Measurements from ENCODE around the gene TELO2. TPM values are rescaled to one million over a fixed set of nuclear protein-coding genes. Genes with fewer than 3 reads are reported as not detected.
"Not testable (repeated sequence)": the region's sequence is repeated elsewhere in the genome, so short reads cannot be mapped to it uniquely, and the experiment has no call there.

TELO2 gene
- polyA plus RNA-seq, 6 donors from 2014 or later: 17.3 to 37.1 (median 26.3) TPM

- ATAC-seq (ENCODE audit: low read depth in 2 of 2) (no peak), DNase-seq (no peak)
- Mint-ChIP-seq H3K4me1 (peaks cover 15 to 37% (median 23%) of the 10 kb centered on the region in 3 donors), H3K27me3 (no peaks in the 10 kb centered on the region), H3K9me3 (no peaks in the 10 kb centered on the region), H3K4me3 (no peak overlapping the region), H3K36me3 (peaks cover 0 to 2% of the 10 kb centered on the region in 2 donors), H3K27ac (peak overlapping the region in 4 of 6 donors; percentile 57 to 100 (median 81))
Observed at GRCh38 chr16:1464196-1464893, 28.8 kb upstream of the TELO2 start.

- Mint-ChIP-seq H3K4me3 (peak overlapping the region in 1 of 8 donors; percentile 52), H3K4me1 (peaks cover 15 to 40% (median 24%) of the 10 kb centered on the region in 3 donors), H3K27me3 (no peaks in the 10 kb centered on the region), H3K27ac (peak overlapping the region in 1 of 6 donors; percentile 100), H3K36me3 (no peaks in the 10 kb centered on the region), H3K9me3 (no peaks in the 10 kb centered on the region)
- no peak for DNase-seq
- no peak for ATAC-seq (ENCODE audit: low read depth in 2 of 2)
Observed at GRCh38 chr16:1464894-1465566, 28.1 kb upstream of the TELO2 start.

GRCh38 chr16:1465567-1465915 lies 27.6 kb upstream of the TELO2 start:
- H3K4me3 Mint-ChIP-seq: no peak overlapping the region
- H3K27ac Mint-ChIP-seq: peak overlapping the region in 1 of 6 donors; percentile 94
- H3K36me3 Mint-ChIP-seq: no peaks in the 10 kb centered on the region
- no peaks in the 10 kb centered on the region for H3K27me3 Mint-ChIP-seq
- peaks cover 14 to 42% (median 28%) of the 10 kb centered on the region in 3 donors for H3K4me1 Mint-ChIP-seq
- ATAC-seq (ENCODE audit: low read depth in 2 of 2) (no peak), DNase-seq (no peak)
- no peaks in the 10 kb centered on the region for H3K9me3 Mint-ChIP-seq

DNA sequence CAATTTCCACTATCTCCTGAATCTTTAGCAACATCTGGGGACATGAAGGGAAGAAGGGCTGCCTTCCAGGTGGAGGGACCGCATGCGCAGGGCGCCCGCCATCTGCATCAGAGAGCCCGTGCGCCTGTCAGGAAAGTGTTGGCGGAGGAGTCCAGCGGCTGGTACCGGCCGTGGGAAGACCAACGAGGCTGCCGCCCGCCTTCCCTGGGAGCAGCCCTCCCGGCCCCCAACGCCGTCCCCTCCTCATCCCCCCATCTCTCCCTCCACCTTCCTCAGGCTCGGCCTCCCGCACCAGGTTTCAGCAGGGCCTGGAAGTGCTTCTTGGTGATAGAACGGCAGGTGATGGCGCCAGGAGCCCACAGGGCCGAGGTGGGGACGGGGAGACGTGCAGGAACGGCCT lies 27.1 kb upstream of the TELO2 start:
- Mint-ChIP-seq H3K36me3 (no peaks in the 10 kb centered on the region), H3K4me1 (peaks cover 20 to 47% (median 33%) of the 10 kb centered on the region in 3 donors), H3K27me3 (no peaks in the 10 kb centered on the region), H3K27ac (peak overlapping the region in 1 of 6 donors; percentile 94), H3K4me3 (no peak overlapping the region), H3K9me3 (no peaks in the 10 kb centered on the region)
- ATAC-seq (ENCODE audit: low read depth in 2 of 2) (no peak), DNase-seq (no peak)

DNA sequence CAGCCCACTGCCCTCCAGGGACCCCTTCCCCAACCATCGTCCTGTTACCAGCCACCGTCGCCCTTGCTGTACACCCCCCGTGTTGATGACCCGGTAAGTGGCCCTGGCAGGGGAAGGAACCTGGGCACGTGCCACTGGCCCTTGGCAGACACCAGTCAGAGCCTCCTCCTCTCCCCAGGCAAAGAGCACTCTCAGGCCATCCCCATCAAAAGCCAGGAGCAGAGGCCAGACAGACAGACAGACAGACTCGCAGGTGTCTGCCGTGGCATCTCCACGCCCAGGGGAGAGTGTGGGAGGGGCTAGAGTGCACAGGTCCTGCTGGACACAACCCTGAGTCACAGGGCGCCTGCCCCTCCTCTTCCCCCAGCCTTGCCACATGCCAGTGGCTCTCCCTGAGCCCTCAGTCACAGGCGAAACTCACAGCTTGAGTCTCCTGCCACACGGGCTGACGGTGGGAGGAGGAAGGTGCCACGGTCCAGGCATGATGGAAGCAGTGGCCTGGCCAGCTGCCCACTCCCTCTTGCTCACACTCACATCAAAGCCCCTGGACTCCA lies 26.1 kb upstream of the TELO2 start:
- Mint-ChIP-seq H3K4me1 (peaks cover 29 to 55% (median 43%) of the 10 kb centered on the region in 3 donors), H3K9me3 (no peaks in the 10 kb centered on the region), H3K27ac (peak overlapping the region in 3 of 6 donors; percentile 38 to 94 (median 90)), H3K4me3 (no peak overlapping the region), H3K36me3 (no peaks in the 10 kb centered on the region), H3K27me3 (no peaks in the 10 kb centered on the region)
- DNase-seq (no peak), ATAC-seq (ENCODE audit: low read depth in 2 of 2) (no peak)

DNA sequence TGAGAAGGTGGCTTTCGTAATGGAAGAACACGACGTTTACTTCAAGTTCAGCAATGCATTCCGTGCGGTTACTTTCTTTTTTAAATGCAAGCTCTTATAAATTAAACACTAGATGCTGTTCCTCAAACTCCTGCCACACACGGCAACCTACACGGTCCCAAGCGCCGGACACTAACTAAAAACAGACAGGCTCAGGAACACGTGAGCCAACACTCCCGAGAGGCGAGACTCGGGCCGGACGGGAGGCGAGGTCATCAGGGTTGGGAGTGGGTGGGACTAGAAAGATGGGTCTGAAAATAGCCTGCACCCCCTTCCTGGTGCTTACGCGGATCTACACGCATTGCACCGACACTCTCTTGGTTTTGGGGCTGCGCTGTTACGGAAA lies 24.7 kb upstream of the TELO2 start:
- ATAC-seq (ENCODE audit: low read depth in 2 of 2) (no peak), DNase-seq (no peak)
- Mint-ChIP-seq H3K27me3 (no peaks in the 10 kb centered on the region), H3K36me3 (no peaks in the 10 kb centered on the region), H3K4me1 (peaks cover 34 to 61% (median 55%) of the 10 kb centered on the region in 3 donors), H3K27ac (peak overlapping the region; percentile 24 to 94 (median 60)), H3K4me3 (peak overlapping the region in 1 of 8 donors; percentile 44), H3K9me3 (no peaks in the 10 kb centered on the region)

GRCh38 chr16:1469141-1469540 lies 24.0 kb upstream of the TELO2 start:
- DNase-seq; H3K27me3 Mint-ChIP-seq; H3K9me3 Mint-ChIP-seq; H3K36me3 Mint-ChIP-seq; ATAC-seq (ENCODE audit: low read depth in 2 of 2): not testable (repeated sequence)
- H3K27ac Mint-ChIP-seq: peak overlapping the region in 5 of 6 donors; percentile 92 to 99 (median 95)
- peaks cover 36 to 64% (median 55%) of the 10 kb centered on the region in 3 donors for H3K4me1 Mint-ChIP-seq
- H3K4me3 Mint-ChIP-seq: peak overlapping the region in 7 of 8 donors; percentile 35 to 91 (median 81)

- Mint-ChIP-seq H3K27me3 (no peaks in the 10 kb centered on the region), H3K36me3 (no peaks in the 10 kb centered on the region), H3K4me3 (peak overlapping the region; percentile 35 to 91 (median 84)), H3K9me3 (no peaks in the 10 kb centered on the region), H3K27ac (peak overlapping the region; percentile 89 to 99 (median 96)), H3K4me1 (peaks cover 38 to 63% (median 54%) of the 10 kb centered on the region in 3 donors)
- peak; percentile 46 for DNase-seq
- ATAC-seq (ENCODE audit: low read depth in 2 of 2): peak; percentile 41 to 67
Observed at GRCh38 chr16:1469693-1470201, 23.4 kb upstream of the TELO2 start.

DNA sequence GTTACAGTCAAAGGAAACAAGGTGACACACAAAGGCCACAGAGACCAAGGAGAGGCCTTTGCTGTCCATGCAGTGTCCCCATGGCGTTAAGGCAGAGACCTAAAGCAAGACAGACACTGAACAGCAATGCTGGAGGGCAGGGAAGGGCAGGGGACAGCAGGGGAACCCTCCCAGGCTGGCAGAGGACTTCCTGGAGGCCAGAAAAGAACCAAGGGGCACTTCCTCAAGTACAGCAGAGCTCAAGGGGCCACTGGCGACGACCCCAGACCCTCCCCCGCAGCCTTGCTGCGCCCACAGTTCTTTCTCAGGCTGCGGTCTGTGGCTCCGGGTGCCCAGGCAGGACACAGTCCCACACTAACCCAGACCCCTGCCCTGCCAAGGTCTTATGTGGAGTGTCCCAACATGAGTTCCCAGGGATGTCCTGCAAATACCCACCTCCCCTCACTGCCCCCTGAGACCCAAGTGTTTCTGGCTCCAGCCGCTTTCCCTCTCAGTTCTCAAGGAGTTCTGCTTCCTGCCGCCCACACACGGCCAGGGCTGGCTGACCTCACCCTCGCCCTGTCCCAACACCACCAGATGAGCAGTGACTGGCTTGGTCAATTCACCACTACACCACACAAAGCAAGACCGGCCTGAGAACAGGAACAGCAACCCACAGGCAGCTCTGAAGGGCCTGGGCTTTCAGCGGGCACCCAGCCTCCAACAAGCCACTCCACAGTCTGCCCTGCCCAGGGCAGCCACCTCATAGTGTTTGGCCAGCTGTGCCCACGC lies 22.5 kb upstream of the TELO2 start:
- Mint-ChIP-seq H3K4me3 (peak overlapping the region; percentile 54 to 91 (median 83)), H3K27ac (peak overlapping the region; percentile 93 to 98 (median 96)), H3K36me3 (no peaks in the 10 kb centered on the region), H3K27me3 (no peaks in the 10 kb centered on the region), H3K9me3 (no peaks in the 10 kb centered on the region), H3K4me1 (peaks cover 38 to 67% (median 50%) of the 10 kb centered on the region in 3 donors)
- ATAC-seq (ENCODE audit: low read depth in 2 of 2) (no peak), DNase-seq (no peak)

GRCh38 chr16:1471569-1472194 lies 21.5 kb upstream of the TELO2 start:
- H3K4me1 Mint-ChIP-seq: peaks cover 38 to 72% (median 50%) of the 10 kb centered on the region in 3 donors
- H3K27me3 Mint-ChIP-seq: no peaks in the 10 kb centered on the region
- H3K27ac Mint-ChIP-seq: peak overlapping the region in 5 of 6 donors; percentile 91 to 97 (median 94)
- no peak for ATAC-seq (ENCODE audit: low read depth in 2 of 2)
- no peaks in the 10 kb centered on the region for H3K9me3 Mint-ChIP-seq
- H3K4me3 Mint-ChIP-seq: peak overlapping the region; percentile 54 to 91 (median 83)
- DNase-seq: no peak
- no peaks in the 10 kb centered on the region for H3K36me3 Mint-ChIP-seq

DNA sequence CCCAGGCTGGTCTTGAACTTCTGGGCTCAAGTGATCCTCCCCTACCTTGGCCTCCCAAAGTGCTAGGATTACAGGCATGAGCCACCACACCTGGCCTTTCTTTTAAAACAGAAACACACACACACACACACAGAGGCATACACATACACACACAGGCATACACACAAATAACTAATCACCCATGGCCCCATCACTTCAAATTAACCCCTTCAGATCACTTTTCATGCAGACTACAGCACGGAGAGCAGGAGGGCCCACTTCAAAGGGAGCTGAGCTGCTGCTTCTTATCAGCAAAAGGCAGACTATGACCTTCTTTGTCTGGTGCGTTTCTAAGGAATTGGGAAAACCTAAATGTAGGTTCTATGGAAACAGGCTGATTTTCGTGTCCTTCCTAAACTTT lies 20.2 kb upstream of the TELO2 start:
- no peak for ATAC-seq (ENCODE audit: low read depth in 2 of 2)
- Mint-ChIP-seq H3K4me1 (peaks cover 28 to 70% (median 43%) of the 10 kb centered on the region in 3 donors), H3K27ac (peak overlapping the region in 5 of 6 donors; percentile 68 to 94 (median 92)), H3K4me3 (peak overlapping the region; percentile 60 to 91 (median 79)), H3K9me3 (no peaks in the 10 kb centered on the region), H3K36me3 (no peaks in the 10 kb centered on the region), H3K27me3 (no peaks in the 10 kb centered on the region)
- no peak for DNase-seq

DNA sequence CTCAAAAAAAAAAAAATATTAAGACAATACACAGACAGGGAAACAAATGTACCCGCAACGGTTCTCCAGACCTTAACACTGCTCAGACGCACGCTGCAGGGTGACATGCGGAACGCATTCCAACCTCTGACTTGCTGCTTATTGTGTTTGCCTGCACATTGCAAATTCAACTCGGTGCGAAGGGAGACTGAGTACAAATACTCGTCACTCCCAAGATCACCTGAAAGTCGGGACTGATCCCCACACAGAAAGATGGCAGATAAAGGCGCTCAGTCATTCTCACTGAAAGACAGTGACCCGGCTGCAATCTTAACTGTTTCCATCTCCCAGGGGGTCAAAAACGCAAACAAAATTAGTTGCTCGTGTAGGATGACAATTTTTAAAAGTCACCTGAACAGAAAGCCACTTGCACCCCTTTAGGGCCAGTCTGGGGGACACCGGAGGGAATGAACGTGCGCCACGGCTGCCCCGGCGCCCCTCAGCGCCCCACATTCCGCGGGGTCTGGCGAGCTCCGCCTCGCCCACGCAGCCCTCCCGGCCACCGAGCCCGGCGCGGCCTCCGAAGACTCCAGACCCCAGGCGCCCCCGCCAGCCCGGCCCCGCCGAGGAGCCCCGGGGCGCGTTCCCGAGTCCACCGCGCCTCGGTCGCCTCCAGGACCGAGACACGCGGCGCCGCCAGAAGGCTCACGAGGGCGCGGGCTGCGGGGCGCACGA lies 18.9 kb upstream of the TELO2 start:
- DNase-seq (no peak), ATAC-seq (ENCODE audit: low read depth in 2 of 2) (peak; percentile 2 to 9)
- Mint-ChIP-seq H3K9me3 (no peaks in the 10 kb centered on the region), H3K27ac (peak overlapping the region in 5 of 6 donors; percentile 85 to 97 (median 94)), H3K4me3 (peak overlapping the region; percentile 74 to 93 (median 87)), H3K4me1 (peaks cover 28 to 78% (median 43%) of the 10 kb centered on the region in 3 donors), H3K36me3 (no peaks in the 10 kb centered on the region), H3K27me3 (no peaks in the 10 kb centered on the region)

Data from naive B cell (primary cell).